GM06990 (cell line): ENCODE data around the gene MALL.
"Not testable (repeated sequence)": the region's sequence is repeated elsewhere in the genome, so short reads cannot be mapped to it uniquely, and the experiment has no call there.

ENCODE experiments used
- DNase-seq: peaks from one replicate; pipeline ENCODE4 v3.0.0-alpha.2; 2011; ENCODE audit not compliant: insufficient read length; ENCODE audit errors: extremely low read depth
- H3K27me3 ChIP-seq: replicated peaks from 2 replicates; pipeline ENCODE4 v1.6.0; 2011; ENCODE audit warnings: low read length; ENCODE audit not compliant: control insufficient read depth, insufficient read depth
- H3K36me3 ChIP-seq: 2 replicates; pipeline ENCODE4 v1.5.1; 2011; ENCODE audit warnings: low read length; ENCODE audit not compliant: control insufficient read depth, insufficient read depth
- H3K4me3 ChIP-seq: replicated peaks from 2 replicates; pipeline ENCODE4 v1.5.1; 2011; ENCODE audit warnings: low read depth, mild to moderate bottlenecking, control low read depth, low read length
- TF ChIP-seq, protein P1 (sequence below): IDR thresholded peaks from 2 replicates; pipeline ENCODE4 v1.5.1; 2011; ENCODE audit warnings: low read length, control low read depth, mild to moderate bottlenecking, inconsistent platforms; ENCODE audit not compliant: insufficient read depth, poor library complexity, severe bottlenecking

Gene MALL

DNA sequence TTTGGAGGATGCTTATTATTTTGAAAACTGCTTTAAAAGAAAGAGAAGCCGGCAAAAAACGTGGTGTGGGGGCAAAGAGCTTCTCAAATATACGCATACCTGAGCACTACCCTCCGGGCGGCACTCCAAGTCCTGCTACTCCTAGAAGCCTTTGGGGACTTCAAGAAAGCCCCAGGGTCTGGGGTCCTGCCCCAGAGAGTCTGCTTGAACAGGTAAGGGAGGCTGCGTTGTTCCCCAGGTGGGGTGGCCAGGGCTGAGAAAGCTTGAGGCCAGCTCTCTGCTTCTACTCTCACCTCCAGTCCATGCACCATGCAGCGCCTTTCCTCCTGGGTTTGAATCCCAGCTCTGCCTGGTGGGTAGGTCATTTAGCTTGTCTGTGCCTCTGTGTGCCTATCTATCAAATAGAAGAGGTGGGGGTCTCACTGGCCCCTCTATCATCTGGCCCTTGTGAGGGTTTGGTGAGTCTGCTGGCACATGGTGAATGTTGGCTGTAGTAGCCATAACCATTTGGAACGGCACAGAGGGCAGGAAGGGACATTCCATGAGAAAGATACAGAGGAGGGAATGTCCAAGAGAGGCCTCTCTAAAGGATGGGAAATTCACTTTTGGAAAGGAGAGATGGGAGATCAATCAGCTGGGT, 19.5 kb downstream of the MALL start:
- Histone ChIP-seq H3K36me3 (no peaks in the 10 kb centered on the region), H3K27me3 (no peaks in the 10 kb centered on the region), H3K4me3 (no peak overlapping the region)
- TF ChIP-seq, protein P1, sequence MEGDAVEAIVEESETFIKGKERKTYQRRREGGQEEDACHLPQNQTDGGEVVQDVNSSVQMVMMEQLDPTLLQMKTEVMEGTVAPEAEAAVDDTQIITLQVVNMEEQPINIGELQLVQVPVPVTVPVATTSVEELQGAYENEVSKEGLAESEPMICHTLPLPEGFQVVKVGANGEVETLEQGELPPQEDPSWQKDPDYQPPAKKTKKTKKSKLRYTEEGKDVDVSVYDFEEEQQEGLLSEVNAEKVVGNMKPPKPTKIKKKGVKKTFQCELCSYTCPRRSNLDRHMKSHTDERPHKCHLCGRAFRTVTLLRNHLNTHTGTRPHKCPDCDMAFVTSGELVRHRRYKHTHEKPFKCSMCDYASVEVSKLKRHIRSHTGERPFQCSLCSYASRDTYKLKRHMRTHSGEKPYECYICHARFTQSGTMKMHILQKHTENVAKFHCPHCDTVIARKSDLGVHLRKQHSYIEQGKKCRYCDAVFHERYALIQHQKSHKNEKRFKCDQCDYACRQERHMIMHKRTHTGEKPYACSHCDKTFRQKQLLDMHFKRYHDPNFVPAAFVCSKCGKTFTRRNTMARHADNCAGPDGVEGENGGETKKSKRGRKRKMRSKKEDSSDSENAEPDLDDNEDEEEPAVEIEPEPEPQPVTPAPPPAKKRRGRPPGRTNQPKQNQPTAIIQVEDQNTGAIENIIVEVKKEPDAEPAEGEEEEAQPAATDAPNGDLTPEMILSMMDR, result no peak
- DNase-seq, result no peak

DNA sequence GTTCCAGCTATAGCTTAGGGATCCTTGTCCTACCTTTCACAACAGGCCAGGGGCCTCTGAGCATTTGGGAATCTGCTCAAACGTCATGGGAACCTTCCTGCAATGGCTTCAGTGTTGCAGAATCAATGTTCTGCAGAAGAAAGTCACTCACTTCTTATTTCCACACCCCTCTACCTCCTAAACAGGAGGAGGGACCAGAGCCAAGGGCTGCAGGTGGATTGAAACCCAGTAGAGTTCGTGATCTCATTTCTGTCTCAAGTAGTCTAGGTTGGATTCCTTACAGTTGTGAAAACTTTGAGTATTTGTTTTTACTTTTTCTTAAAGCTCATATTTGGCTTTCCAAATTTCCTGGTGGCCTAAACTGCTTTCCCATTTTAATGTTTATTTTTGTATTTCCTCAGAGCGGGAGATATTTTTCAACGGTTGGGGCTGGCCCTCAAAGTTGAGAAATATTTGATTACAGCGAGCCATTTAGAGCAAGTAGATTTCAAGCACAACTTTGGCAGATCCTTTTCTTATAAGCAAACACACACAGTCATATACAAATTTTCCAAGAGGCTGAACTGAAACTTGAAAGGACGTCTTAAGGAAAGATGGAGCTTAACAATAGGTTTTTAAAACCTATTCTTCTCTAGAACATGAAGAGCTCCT, 20.6 kb downstream of the MALL start:
- H3K27me3 ChIP-seq, DNase-seq, H3K4me3 ChIP-seq, H3K36me3 ChIP-seq: not testable (repeated sequence)

DNA sequence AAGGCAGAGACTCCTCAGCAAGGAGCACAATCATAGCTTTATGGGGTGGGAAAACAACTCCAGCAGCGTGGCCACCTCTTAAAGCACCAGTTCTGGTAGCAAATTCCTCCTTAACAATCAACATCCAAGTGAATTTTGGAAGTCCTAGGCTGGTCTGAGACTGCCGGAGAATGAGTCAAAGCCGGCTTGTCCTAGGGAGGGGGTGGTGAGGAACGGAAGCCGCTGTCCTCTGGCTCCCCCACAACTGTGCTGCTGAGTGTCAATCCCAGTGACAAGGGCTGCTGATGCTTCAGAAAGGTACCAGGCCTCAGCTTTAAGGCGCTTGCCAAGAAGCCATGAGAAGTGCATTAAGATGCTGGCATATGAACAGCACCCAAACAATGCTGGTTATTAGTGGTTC, 21.7 kb downstream of the MALL start:
- H3K4me3 ChIP-seq, H3K27me3 ChIP-seq, DNase-seq, H3K36me3 ChIP-seq: not testable (repeated sequence)

DNA sequence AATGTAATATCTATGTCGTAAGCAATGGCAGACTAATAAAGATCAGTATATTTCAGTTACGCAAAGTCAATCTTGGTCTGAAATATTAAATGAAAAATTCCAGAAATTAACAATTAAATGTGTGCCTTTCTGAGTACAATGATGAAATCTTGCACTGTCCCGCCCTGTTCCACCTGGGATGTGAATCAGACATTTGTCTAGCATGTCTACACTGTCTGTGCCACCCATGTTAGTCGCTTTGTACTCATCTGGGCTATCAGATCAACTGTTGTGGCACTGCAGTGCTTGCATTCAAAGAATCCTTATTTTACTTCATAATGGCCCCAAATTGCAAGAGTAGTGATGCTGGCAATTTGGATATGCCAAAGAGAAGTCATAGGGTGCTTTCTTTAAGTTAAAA, 25.5 kb downstream of the MALL start:
- not testable (repeated sequence) for DNase-seq, H3K4me3 ChIP-seq, H3K36me3 ChIP-seq, H3K27me3 ChIP-seq

DNA sequence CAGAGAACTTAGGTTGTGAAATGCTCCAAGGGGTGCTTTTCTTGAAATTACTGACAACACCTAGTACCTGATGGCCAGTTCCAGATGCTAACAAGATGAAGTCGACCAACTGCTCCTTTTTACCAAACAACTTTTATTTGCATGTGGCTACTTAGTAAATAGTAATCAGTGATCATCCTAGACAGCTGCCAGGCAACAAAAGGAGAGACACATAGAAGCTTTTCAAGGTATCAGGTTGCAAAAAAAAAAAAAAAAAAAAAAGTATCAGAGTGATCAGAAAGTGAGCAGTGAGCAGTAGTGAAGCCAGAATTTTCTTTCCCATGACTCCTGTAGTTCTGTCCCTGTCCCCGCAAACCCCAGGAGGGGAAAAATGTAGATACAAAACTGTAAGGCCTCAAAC, 31.9 kb downstream of the MALL start:
- H3K36me3 ChIP-seq, DNase-seq, H3K4me3 ChIP-seq, H3K27me3 ChIP-seq: not testable (repeated sequence)

DNA sequence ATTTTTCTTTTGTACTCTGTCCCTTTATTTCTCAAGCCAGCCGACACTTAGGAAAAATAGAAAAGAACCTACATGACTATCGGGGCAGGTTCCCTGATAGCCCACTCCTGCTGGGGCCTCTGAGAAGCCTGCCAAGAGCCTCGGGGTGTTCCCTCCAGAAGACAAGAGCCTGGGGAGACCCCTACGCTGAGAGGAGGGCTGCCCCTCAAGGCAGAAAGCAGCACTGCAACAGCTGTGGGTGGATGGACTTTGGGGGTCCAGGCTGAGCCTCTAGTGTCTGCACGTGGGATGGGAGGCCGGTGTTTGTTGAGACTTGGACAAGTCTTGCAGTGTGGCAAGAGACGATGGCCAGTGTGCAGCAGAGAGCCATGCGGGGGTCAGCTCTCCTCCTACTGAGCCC, 32.5 kb downstream of the MALL start:
- not testable (repeated sequence) for H3K4me3 ChIP-seq, H3K36me3 ChIP-seq, DNase-seq

DNA sequence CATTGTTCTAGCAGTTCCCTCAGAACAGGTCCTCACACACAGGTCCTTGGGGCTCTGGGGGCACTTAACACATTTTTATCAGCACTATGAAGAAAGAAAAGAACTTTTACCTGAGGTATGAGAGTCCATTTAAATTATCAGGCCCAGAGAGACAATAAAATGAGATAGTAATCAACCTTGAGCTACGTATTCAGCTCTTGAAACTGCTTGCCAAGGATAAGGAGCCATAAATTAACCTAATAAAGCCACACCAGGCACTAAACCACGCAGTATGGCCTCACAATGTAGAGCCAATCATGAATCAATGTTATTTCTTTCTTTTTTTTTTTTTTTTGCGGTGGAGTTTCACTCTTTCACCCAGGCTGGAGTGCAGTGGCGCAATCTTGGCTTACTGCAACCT, 37.5 kb downstream of the MALL start:
- DNase-seq, H3K4me3 ChIP-seq, H3K27me3 ChIP-seq, H3K36me3 ChIP-seq: not testable (repeated sequence)

More for the DNA sequence above, 32.5 kb downstream of the MALL start:
- H3K27me3 ChIP-seq, result not testable (repeated sequence)

DNA sequence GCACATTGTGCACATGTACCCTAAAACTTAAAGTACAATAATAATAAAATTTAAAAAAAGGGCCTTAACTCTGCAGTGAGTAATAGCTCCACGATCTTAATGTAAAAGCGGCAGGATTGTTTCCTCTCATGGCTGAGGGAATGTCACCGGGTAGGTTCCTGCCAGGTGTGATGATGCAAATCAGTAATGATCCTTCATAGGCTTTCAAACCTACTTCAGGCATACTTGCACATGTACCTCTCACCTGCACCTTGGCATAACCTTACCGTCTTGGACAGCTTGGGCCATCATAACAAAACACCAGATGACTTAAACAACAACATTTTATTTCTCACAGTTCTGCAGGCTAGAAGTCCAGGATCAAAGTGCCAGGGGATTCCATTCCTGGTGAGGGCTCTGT, 39.7 kb downstream of the MALL start:
- not testable (repeated sequence) for H3K4me3 ChIP-seq, H3K36me3 ChIP-seq, DNase-seq, H3K27me3 ChIP-seq

DNA sequence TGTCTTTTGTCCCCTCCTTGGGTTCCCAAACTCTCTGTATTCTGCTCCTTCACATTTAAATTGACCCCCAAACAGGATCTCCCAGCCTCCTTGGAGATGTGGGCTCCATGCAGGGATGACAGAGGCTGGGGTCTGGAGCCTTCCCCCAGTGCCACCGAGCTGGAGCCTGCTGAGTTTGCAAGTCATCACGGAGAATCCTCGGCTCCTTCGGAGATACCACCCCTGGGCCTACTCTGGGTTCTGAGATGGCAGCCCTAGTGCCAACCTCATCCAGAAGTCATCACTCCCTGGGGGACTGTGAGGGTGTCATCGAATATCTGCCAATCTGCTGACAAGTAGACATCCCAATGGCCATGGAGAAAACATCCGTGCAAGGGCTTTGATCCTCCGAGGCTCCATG, 45.8 kb downstream of the MALL start:
- not testable (repeated sequence) for H3K36me3 ChIP-seq, DNase-seq, H3K4me3 ChIP-seq, H3K27me3 ChIP-seq

DNA sequence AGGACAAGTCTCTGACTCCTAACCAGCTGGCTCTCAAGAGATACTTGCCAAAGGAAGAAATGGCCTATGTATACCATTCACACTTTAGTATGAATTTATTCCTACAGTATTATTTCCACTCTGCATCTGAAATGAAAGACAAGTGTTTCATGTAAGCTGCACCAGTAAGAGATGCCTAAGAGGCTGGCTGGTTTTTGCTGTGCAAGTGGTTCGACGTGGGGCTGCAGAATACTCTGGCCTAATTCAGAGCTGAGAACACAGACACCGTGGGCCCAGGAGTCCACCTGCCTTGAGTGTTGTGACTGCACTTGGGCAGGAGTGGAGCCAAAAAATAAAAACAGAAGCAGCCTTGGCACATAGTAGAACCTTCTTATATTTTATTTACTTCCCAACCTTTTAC, 47.5 kb downstream of the MALL start:
- not testable (repeated sequence) for H3K4me3 ChIP-seq, DNase-seq, H3K27me3 ChIP-seq, H3K36me3 ChIP-seq

DNA sequence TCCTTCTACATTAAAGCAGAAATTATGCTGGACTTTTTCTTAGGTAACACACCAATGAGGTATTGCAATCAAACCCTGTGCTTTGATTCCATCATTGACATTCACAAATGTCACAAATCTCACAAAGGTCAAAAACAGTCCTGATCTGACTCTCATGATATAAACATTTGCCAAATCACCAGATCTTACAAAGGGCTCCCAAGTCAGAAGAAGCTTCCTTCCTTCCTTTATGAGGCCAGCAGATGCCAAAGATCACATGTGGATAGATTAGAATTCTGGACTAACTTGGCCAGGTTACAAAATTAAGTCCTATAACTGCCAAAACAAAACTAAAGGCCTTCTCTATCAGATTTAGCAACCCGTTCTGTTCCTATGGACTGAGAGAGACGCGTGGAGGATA, 53.3 kb downstream of the MALL start:
- DNase-seq, H3K4me3 ChIP-seq, H3K36me3 ChIP-seq, H3K27me3 ChIP-seq: not testable (repeated sequence)

DNA sequence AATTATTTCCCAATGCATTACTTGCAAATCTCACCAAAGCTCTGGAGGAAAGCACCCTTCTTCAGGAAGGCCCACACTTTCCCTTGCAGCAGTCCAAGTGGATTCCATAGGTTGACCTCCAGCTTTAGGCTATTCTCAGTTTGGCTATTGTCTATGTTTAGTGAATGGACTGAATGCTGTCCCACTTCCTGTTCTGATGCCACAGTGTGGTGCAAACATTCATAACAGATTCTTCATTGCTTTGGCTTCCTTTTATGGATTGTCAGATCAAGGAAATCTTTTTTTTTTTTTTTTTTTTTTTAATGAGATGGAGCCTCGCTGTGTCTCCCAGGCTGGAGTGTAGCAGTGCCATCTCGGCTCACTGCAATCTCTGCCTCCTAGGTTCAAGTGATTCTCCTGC, 55.1 kb downstream of the MALL start:
- not testable (repeated sequence) for DNase-seq, H3K4me3 ChIP-seq, H3K27me3 ChIP-seq, H3K36me3 ChIP-seq

DNA sequence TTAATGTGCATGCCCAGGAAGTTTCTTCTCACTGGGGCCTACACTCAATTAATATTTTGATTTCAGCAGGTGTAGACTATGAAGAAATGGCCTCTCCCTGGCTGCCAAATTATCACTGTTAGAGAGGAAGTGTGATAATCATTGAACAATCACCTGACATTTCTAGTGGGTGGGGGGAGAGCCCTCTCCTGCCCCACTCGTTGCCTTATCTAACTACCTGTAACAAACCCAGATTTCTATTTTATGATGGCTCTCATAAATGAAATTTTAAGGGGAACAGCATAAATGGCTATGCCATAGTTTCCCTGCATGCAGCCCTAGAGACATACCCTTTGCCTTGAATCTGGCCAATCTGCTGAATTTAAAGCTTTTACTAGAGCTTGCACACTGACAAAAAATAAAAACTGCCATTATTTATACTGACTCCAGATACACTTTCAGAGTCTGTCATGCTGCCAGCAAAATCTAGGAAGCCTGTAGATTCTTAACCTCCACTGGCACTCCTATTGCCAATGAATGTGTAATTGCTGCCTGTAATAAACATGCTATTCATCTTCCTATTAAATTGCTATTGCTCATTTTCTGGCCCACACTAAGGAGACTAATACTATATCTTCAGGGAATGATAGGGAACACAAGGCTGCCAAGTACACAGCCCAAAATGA, 55.8 kb downstream of the MALL start:
- not testable (repeated sequence) for DNase-seq, H3K27me3 ChIP-seq, H3K36me3 ChIP-seq, H3K4me3 ChIP-seq
